ENCODE data around the gene RRAGC. TPM values are rescaled to one million over a fixed set of nuclear protein-coding genes. Genes with fewer than 3 reads are reported as not detected.

Gene RRAGC
- total and polyA plus RNA-seq, 2 experiments from 2014 or later: 9.3 to 12.8 TPM

- TF ChIP-seq, protein P1, sequence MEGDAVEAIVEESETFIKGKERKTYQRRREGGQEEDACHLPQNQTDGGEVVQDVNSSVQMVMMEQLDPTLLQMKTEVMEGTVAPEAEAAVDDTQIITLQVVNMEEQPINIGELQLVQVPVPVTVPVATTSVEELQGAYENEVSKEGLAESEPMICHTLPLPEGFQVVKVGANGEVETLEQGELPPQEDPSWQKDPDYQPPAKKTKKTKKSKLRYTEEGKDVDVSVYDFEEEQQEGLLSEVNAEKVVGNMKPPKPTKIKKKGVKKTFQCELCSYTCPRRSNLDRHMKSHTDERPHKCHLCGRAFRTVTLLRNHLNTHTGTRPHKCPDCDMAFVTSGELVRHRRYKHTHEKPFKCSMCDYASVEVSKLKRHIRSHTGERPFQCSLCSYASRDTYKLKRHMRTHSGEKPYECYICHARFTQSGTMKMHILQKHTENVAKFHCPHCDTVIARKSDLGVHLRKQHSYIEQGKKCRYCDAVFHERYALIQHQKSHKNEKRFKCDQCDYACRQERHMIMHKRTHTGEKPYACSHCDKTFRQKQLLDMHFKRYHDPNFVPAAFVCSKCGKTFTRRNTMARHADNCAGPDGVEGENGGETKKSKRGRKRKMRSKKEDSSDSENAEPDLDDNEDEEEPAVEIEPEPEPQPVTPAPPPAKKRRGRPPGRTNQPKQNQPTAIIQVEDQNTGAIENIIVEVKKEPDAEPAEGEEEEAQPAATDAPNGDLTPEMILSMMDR (conservative IDR thresholded peaks at IDR 0.05; ENCODE audit: low read depth in 2 of 2): no peak
- TF ChIP-seq NANOG (IDR thresholded peaks at IDR 0.05; ENCODE audit: borderline replicate concordance) (no peak), STAT1 (IDR thresholded peaks at IDR 0.05; ENCODE audit: unreplicated experiment) (no peak)
- TF ChIP-seq, protein P2, sequence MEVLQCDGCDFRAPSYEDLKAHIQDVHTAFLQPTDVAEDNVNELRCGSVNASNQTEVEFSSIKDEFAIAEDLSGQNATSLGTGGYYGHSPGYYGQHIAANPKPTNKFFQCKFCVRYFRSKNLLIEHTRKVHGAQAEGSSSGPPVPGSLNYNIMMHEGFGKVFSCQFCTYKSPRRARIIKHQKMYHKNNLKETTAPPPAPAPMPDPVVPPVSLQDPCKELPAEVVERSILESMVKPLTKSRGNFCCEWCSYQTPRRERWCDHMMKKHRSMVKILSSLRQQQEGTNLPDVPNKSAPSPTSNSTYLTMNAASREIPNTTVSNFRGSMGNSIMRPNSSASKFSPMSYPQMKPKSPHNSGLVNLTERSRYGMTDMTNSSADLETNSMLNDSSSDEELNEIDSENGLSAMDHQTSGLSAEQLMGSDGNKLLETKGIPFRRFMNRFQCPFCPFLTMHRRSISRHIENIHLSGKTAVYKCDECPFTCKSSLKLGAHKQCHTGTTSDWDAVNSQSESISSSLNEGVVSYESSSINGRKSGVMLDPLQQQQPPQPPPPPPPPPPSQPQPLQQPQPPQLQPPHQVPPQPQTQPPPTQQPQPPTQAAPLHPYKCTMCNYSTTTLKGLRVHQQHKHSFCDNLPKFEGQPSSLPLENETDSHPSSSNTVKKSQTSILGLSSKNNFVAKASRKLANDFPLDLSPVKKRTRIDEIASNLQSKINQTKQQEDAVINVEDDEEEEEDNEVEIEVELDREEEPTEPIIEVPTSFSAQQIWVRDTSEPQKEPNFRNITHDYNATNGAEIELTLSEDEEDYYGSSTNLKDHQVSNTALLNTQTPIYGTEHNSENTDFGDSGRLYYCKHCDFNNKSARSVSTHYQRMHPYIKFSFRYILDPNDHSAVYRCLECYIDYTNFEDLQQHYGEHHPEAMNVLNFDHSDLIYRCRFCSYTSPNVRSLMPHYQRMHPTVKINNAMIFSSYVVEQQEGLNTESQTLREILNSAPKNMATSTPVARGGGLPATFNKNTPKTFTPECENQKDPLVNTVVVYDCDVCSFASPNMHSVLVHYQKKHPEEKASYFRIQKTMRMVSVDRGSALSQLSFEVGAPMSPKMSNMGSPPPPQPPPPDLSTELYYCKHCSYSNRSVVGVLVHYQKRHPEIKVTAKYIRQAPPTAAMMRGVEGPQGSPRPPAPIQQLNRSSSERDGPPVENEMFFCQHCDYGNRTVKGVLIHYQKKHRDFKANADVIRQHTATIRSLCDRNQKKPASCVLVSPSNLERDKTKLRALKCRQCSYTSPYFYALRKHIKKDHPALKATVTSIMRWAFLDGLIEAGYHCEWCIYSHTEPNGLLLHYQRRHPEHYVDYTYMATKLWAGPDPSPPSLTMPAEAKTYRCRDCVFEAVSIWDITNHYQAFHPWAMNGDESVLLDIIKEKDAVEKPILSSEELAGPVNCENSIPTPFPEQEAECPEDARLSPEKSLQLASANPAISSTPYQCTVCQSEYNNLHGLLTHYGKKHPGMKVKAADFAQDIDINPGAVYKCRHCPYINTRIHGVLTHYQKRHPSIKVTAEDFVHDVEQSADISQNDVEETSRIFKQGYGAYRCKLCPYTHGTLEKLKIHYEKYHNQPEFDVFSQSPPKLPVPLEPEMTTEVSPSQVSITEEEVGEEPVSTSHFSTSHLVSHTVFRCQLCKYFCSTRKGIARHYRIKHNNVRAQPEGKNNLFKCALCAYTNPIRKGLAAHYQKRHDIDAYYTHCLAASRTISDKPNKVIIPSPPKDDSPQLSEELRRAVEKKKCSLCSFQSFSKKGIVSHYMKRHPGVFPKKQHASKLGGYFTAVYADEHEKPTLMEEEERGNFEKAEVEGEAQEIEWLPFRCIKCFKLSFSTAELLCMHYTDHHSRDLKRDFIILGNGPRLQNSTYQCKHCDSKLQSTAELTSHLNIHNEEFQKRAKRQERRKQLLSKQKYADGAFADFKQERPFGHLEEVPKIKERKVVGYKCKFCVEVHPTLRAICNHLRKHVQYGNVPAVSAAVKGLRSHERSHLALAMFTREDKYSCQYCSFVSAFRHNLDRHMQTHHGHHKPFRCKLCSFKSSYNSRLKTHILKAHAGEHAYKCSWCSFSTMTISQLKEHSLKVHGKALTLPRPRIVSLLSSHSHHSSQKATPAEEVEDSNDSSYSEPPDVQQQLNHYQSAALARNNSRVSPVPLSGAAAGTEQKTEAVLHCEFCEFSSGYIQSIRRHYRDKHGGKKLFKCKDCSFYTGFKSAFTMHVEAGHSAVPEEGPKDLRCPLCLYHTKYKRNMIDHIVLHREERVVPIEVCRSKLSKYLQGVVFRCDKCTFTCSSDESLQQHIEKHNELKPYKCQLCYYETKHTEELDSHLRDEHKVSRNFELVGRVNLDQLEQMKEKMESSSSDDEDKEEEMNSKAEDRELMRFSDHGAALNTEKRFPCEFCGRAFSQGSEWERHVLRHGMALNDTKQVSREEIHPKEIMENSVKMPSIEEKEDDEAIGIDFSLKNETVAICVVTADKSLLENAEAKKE (CRISPR knock-in tag; IDR thresholded peaks at IDR 0.05): no peak
- TF ChIP-seq, protein P3, sequence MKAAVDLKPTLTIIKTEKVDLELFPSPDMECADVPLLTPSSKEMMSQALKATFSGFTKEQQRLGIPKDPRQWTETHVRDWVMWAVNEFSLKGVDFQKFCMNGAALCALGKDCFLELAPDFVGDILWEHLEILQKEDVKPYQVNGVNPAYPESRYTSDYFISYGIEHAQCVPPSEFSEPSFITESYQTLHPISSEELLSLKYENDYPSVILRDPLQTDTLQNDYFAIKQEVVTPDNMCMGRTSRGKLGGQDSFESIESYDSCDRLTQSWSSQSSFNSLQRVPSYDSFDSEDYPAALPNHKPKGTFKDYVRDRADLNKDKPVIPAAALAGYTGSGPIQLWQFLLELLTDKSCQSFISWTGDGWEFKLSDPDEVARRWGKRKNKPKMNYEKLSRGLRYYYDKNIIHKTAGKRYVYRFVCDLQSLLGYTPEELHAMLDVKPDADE (IDR thresholded peaks at IDR 0.05): no peak
Observed at GRCh38 chr1:38852780-38853179, 6.8 kb downstream of the RRAGC start (continued).

DNA sequence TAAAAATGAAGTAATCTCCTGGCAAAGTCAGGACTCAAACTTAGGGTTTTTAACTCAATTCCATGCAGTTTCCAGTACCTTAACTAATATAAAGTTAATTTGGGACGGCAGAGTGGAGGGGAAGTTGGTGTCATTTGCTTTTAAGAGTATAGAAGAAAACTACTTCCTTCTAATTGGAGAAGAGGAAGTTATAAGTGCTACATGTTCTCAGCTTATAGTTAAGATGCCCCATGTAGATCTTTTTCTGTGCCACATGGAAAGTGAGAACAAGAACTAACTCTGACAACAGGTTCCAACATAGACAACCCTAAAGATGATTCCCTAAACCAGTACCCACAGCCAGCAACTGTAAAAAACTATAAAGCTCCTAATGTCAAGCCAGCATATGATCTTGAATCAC, 11.5 kb downstream of the RRAGC start:
- Mint-ChIP-seq H3K4me1 (no peaks in the 10 kb centered on the region), H3K9me3 (no peaks in the 10 kb centered on the region), H3K36me3 (ENCODE audit: low read depth) (peaks cover 51% of the 10 kb centered on the region), H3K27me3 (ENCODE audit: insufficient read depth, low read depth, poor library complexity) (no peaks in the 10 kb centered on the region), H3K4me3 (no peak overlapping the region), H3K27ac (no peak overlapping the region)
- no peak for DNase-seq (ENCODE audit: low spot score)
- no peaks in the 10 kb centered on the region for H3K27me3 ChIP-seq (ENCODE audit: insufficient read depth)
- no peak overlapping the region for H3K4me3 ChIP-seq
- H4K20me1 ChIP-seq (replicated peaks; ENCODE audit: insufficient read depth): 0 out of 2 replicates have a peak, but pooled peaks cover 9% of the 10 kb centered on the region
- no peaks in the 10 kb centered on the region; the same call in 1 of the 2 replicates for H3K79me2 ChIP-seq (replicated peaks; ENCODE audit: insufficient read depth)
- H3K4me2 ChIP-seq: no peak overlapping the region
- H3K36me3 ChIP-seq (ENCODE audit: insufficient read depth): peaks cover 18% of the 10 kb centered on the region; the same call in 1 of the 2 replicates
- 0 out of 2 replicates have a peak, but pooled peaks cover 3% of the 10 kb centered on the region for H3K4me1 ChIP-seq (ENCODE audit: insufficient read depth)
- no peaks in the 10 kb centered on the region for H3K9me2 ChIP-seq (ENCODE audit: insufficient read depth)
- no peak overlapping the region for H2AFZ ChIP-seq
- ATAC-seq: no peak
- no peak overlapping the region for H3K27ac ChIP-seq (ENCODE audit: low read depth)
- H3F3A ChIP-seq (replicated peaks; ENCODE audit: low read depth): no peaks in the 10 kb centered on the region
- TF ChIP-seq JUNB (IDR thresholded peaks at IDR 0.05; ENCODE audit: unreplicated experiment): no peak
- no peak for TF ChIP-seq ZNF114 (CRISPR knock-in tag; IDR thresholded peaks at IDR 0.05)
- TF ChIP-seq, protein P3 (IDR thresholded peaks at IDR 0.05): no peak
